ENCODE data around the gene MOB1B.
"Not testable (repeated sequence)": the region's sequence is repeated elsewhere in the genome, so short reads cannot be mapped to it uniquely, and the experiment has no call there.

The MOB1B gene

GRCh38 chr4:70997036-70997435, 94.9 kb downstream of the MOB1B start:
- Histone ChIP-seq H3K4me1 (ENCODE audit: insufficient read depth, low read length) (peaks cover 6% of the 10 kb centered on the region; the same call in 1 of the 2 replicates), H3K9ac (ENCODE audit: low read depth, low read length) (no peak overlapping the region), H3K36me3 (ENCODE audit: insufficient read depth, low read length) (peaks cover 4% of the 10 kb centered on the region; the same call in 1 of the 2 replicates), H3K9me3 (ENCODE audit: control insufficient read depth, insufficient read depth, low read length) (peaks cover 3% of the 10 kb centered on the region; the same call in 1 of the 2 replicates)

GRCh38 chr4:70997546-70997945, 95.4 kb downstream of the MOB1B start:
- Histone ChIP-seq H3K4me1 (ENCODE audit: insufficient read depth, low read length) (peaks cover 5% of the 10 kb centered on the region; the same call in 1 of the 2 replicates), H3K9ac (ENCODE audit: low read depth, low read length) (no peak overlapping the region), H3K9me3 (ENCODE audit: control insufficient read depth, insufficient read depth, low read length) (peaks cover 3% of the 10 kb centered on the region; the same call in 1 of the 2 replicates), H3K36me3 (ENCODE audit: insufficient read depth, low read length) (peaks cover 4% of the 10 kb centered on the region; the same call in 1 of the 2 replicates)

- H3K36me3 ChIP-seq (ENCODE audit: insufficient read depth, low read length); H3K9ac ChIP-seq (ENCODE audit: low read depth, low read length); H3K4me1 ChIP-seq (ENCODE audit: insufficient read depth, low read length); H3K9me3 ChIP-seq (ENCODE audit: control insufficient read depth, insufficient read depth, low read length): not testable (repeated sequence)
These were observed 97.5 kb downstream of the MOB1B start for GRCh38 chr4:70999639-71000038.

- H3K4me1 ChIP-seq (ENCODE audit: insufficient read depth, low read length); H3K36me3 ChIP-seq (ENCODE audit: insufficient read depth, low read length): not testable (repeated sequence)
These were observed 99.2 kb downstream of the MOB1B start for GRCh38 chr4:71001363-71001762.

GRCh38 chr4:71004281-71004851, 102.2 kb downstream of the MOB1B start:
- Histone ChIP-seq H3K4me1 (ENCODE audit: insufficient read depth, low read length) (peaks cover 9% of the 10 kb centered on the region), H3K36me3 (ENCODE audit: insufficient read depth, low read length) (no peaks in the 10 kb centered on the region), H3K9me3 (ENCODE audit: control insufficient read depth, insufficient read depth, low read length) (peaks cover 3% of the 10 kb centered on the region; the same call in 1 of the 2 replicates), H3K9ac (ENCODE audit: low read depth, low read length) (no peak overlapping the region)

More at GRCh38 chr4:71001363-71001762, 99.2 kb downstream of the MOB1B start:
- not testable (repeated sequence) for H3K9me3 ChIP-seq (ENCODE audit: control insufficient read depth, insufficient read depth, low read length); H3K9ac ChIP-seq (ENCODE audit: low read depth, low read length)

- H3K9ac ChIP-seq (ENCODE audit: low read depth, low read length); H3K9me3 ChIP-seq (ENCODE audit: control insufficient read depth, insufficient read depth, low read length); H3K36me3 ChIP-seq (ENCODE audit: insufficient read depth, low read length): not testable (repeated sequence)
- H3K4me1 ChIP-seq (ENCODE audit: insufficient read depth, low read length): peaks cover 15% of the 10 kb centered on the region
These were observed 102.9 kb downstream of the MOB1B start for GRCh38 chr4:71005025-71005424.

GRCh38 chr4:71006203-71006907, 104.2 kb downstream of the MOB1B start:
- no peaks in the 10 kb centered on the region for H3K9me3 ChIP-seq (ENCODE audit: control insufficient read depth, insufficient read depth, low read length)
- H3K9ac ChIP-seq (ENCODE audit: low read depth, low read length): no peak overlapping the region
- no peaks in the 10 kb centered on the region for H3K36me3 ChIP-seq (ENCODE audit: insufficient read depth, low read length)
- H3K4me1 ChIP-seq (ENCODE audit: insufficient read depth, low read length): peaks cover 18% of the 10 kb centered on the region

GRCh38 chr4:71008196-71008595, 106.0 kb downstream of the MOB1B start:
- Histone ChIP-seq H3K9ac (ENCODE audit: low read depth, low read length) (no peak overlapping the region), H3K9me3 (ENCODE audit: control insufficient read depth, insufficient read depth, low read length) (no peaks in the 10 kb centered on the region), H3K36me3 (ENCODE audit: insufficient read depth, low read length) (no peaks in the 10 kb centered on the region), H3K4me1 (ENCODE audit: insufficient read depth, low read length) (peaks cover 18% of the 10 kb centered on the region)

- Histone ChIP-seq H3K36me3 (ENCODE audit: insufficient read depth, low read length) (no peaks in the 10 kb centered on the region), H3K4me1 (ENCODE audit: insufficient read depth, low read length) (peaks cover 18% of the 10 kb centered on the region), H3K9me3 (ENCODE audit: control insufficient read depth, insufficient read depth, low read length) (no peaks in the 10 kb centered on the region), H3K9ac (ENCODE audit: low read depth, low read length) (no peak overlapping the region)
These were observed 106.9 kb downstream of the MOB1B start for GRCh38 chr4:71009086-71009485.

GRCh38 chr4:71009890-71010588, 107.9 kb downstream of the MOB1B start:
- Histone ChIP-seq H3K9ac (ENCODE audit: low read depth, low read length) (no peak overlapping the region), H3K36me3 (ENCODE audit: insufficient read depth, low read length) (no peaks in the 10 kb centered on the region), H3K4me1 (ENCODE audit: insufficient read depth, low read length) (peaks cover 14% of the 10 kb centered on the region), H3K9me3 (ENCODE audit: control insufficient read depth, insufficient read depth, low read length) (no peaks in the 10 kb centered on the region)

- Histone ChIP-seq H3K4me1 (ENCODE audit: insufficient read depth, low read length) (peaks cover 13% of the 10 kb centered on the region; the same call in 1 of the 2 replicates), H3K9me3 (ENCODE audit: control insufficient read depth, insufficient read depth, low read length) (no peaks in the 10 kb centered on the region), H3K36me3 (ENCODE audit: insufficient read depth, low read length) (no peaks in the 10 kb centered on the region), H3K9ac (ENCODE audit: low read depth, low read length) (no peak overlapping the region)
These were observed 109.3 kb downstream of the MOB1B start for GRCh38 chr4:71011451-71011850.

- H3K4me1 ChIP-seq (ENCODE audit: insufficient read depth, low read length); H3K9ac ChIP-seq (ENCODE audit: low read depth, low read length); H3K9me3 ChIP-seq (ENCODE audit: control insufficient read depth, insufficient read depth, low read length); H3K36me3 ChIP-seq (ENCODE audit: insufficient read depth, low read length): not testable (repeated sequence)
These were observed 115.2 kb downstream of the MOB1B start for GRCh38 chr4:71017391-71017790.

GRCh38 chr4:71020611-71021010, 118.4 kb downstream of the MOB1B start:
- Histone ChIP-seq H3K4me1 (ENCODE audit: insufficient read depth, low read length) (no peaks in the 10 kb centered on the region), H3K36me3 (ENCODE audit: insufficient read depth, low read length) (no peaks in the 10 kb centered on the region; the same call in 1 of the 2 replicates), H3K9me3 (ENCODE audit: control insufficient read depth, insufficient read depth, low read length) (no peaks in the 10 kb centered on the region), H3K9ac (ENCODE audit: low read depth, low read length) (no peak overlapping the region)

GRCh38 chr4:71025654-71026053, 123.5 kb downstream of the MOB1B start:
- H3K36me3 ChIP-seq (ENCODE audit: insufficient read depth, low read length): no peaks in the 10 kb centered on the region; the same call in 1 of the 2 replicates
- H3K9ac ChIP-seq (ENCODE audit: low read depth, low read length): no peak overlapping the region
- H3K4me1 ChIP-seq (ENCODE audit: insufficient read depth, low read length): peaks cover 4% of the 10 kb centered on the region; the same call in 1 of the 2 replicates
- H3K9me3 ChIP-seq (ENCODE audit: control insufficient read depth, insufficient read depth, low read length): no peaks in the 10 kb centered on the region

Data from ES-I3 (cell line).